Kidney capillary endothelial cell (primary cell): ENCODE results near the gene SLC29A1.
"Not testable (repeated sequence)": the region's sequence is repeated elsewhere in the genome, so short reads cannot be mapped to it uniquely, and the experiment has no call there.

Experiments
- DNase-seq: peaks from one replicate; pipeline ENCODE4 v3.0.0-alpha.2; 2018; ENCODE audit warnings: low spot score

SLC29A1 gene

DNA sequence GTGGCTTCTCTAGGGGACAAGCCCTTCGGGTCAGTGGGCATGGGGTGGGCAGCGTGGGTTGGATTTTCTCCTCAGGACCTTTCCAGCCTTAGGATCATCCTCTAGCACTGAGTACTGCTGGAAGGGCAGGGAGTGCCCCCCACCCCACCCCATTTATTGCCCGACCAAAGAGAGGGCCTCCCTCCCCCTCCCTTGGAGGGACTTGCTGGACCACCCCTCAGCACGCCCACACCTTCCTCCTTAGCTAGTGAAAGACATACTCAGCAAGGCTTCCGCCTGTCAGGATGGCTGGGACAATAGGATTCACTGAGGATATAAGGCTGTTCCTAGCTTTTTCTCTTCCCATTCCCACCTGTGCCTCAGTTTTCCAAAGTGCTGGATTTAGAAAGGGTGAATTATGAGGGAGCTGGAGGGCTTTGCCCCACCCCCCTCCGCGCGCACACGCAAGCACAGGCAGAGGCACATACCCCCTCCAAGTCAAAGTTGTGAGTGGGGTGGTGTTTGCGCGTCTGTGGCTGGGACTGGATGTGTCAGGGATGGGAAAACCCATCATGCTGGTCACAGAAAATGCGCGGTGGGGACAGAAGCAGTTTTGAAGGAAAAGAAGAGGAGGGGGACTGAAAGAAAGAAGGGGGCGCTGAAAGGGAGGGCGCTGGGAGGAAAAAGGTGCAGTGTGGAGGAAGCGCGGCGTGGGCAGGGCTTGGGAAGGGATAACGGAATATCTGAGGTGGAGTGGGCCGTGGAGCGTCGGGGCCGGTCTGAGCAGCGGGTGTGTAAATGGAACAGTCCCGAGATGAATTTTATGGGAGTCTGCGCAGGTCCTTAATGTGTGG lies 693 bp upstream of the SLC29A1 start:
- DNase-seq: no peak

DNA sequence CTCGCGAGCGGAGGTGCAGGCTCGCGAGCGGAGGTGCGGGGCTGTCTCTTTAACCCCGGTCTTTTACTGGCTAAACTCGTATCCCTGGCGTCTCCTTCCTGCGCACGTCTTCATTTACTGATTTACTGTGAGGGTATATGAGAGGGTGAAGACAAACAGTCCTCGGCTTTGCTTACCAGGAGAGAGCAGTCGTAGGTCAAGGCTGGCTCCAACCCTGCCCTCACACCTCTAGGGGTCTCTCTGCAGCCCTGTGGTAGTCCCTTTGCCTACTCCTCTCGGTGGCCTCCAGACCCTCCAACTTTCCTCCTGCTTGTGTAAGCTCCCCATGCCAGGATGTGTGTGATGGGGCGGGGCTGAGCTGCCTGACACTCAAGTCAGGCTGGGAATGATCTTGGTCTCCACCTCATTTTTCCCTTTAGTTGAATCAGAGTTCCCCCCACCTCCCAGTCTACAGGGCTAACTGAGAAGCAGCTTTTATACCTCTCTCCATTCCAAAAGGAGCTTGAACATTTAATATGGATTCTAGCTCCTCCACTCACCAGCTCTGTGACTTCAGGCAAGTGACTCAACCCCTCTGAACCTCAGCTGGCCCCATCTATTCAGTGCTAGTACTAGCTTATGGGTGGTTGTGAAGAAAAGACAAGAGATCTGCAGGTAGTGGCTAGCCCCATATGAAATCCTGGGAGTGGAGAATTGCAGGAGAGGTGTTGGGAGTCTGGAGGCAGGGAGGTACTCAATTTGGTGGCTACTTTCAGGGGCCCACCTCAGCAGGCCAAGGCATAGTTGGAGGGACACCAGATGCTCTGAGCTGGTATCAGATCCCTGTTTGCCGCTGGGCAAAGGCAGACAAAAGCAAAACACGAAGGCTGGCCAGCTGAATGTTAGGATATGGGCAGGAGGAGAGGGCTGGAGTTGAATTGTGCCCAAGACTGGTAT lies 902 bp downstream of the SLC29A1 start:
- no peak for DNase-seq

DNA sequence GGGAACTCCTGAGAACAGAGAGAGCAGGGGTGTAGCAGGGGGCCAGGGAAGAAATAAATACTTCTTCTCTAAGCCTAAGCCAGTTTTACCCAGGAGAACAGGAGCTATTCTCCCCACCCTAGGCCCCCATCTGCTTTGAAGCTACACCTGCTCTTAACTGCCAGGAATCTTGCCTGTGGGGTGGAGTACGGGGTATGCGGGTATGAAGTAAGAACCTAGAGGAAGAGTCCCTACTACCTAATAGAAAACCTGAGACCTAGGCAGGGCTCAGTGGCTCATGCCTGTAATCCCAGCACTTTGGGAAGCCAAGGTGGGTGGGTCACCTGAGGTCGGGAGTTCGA lies 1.5 kb downstream of the SLC29A1 start:
- DNase-seq: no peak

DNA sequence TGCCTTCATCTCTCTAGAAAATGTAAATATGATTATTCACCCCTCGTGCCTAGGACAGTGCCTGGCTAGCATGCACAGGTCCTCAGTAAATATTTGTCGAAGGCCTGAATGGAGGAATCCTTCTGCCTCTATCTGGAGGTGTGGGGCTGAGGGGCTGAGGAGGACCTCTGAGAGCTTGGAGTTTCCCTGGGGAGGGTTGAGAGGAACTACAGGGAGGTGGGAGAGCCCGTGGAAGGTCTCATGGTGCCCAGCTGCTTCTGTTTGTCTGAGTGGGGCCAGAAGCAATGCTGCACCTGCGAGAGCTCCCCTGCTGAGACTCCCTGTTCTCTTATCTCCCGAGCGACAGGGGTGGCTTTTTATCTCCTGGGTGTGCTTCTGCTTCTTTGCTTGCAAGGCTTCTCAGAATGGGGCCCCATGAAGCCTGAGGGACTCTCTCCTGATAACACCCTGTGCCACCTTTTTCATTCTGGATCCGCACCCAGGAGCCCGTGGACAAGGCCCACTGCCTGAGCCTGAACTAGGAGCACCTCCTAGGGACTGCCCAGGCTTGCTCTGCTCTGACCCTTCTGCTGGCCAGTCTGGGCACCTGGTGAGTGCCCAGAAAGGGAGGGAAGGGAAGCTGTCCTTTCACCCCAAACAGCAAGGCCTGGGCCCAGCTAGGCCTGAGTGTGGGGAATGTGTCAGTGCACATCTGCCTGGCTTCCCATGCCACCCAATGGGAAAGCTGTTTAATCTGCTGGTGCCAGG lies 2.4 kb downstream of the SLC29A1 start:
- no peak for DNase-seq

DNA sequence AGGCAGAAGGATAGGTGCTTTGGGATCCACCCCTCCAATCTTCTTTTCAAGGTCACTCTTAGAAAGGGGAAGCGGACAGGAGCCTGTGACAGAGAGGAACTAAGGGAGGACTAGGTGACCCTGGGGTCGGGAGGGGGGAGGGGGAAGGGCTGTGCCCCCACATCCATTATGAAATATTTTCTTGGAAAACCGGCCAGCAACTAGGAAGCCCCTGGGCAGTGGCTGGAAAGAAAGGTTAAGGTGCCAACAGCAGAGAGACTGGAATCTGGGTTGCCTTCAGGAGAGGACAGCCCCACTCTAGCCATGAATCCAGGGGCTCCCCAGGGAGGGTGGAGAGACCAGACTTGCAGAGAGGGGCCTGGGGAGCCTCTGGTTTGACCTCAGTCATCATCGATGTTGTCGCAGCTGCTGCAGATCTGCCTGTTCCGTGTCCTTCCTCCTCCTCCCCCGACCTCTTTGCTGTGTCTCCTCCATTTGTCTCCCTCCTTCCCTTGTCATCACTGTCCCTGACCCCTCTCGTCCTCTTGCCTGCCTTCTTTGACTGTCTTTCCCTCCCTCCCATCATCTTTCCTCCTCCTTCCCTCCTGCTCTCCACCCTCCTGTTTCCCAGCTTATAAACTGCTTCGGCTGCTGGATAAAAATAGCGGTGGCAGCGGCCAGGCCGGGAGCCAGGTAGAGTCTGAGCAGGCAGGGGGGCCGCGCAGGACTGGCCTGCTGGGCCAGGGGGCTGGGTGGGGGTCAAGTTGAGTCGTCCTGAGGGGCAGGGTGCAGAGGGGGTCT lies 3.2 kb downstream of the SLC29A1 start:
- DNase-seq: no peak

DNA sequence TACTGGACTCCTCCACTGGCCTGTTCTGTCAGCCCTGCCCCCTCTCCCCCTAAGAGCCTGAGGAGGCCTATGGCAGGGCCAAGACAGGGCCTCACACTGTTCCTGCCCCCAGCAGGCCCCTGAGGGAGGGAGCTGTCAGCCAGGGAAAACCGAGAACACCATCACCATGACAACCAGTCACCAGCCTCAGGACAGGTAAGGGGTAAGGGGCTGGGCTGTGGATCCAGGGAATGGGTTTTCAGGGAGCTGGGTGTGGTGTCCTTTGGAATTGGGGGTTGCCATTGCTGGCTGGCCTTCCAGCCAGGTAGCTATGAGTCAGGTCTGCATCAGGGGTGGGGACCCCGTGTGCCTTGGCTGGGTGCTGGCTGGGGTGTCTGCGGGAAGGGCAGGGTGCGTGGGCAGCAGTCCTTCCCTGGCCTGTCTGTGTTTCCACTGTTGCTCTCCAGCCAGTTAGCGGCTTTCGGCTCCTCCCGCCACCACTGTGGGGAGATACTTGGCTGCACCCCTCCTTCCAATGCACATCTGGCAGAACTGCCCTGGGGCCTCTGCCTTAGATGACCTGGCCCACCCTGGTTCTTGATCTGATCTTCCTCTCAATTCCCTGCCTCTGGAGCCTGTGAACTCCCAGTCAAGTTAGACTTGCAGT lies 3.9 kb downstream of the SLC29A1 start:
- DNase-seq: no peak

DNA sequence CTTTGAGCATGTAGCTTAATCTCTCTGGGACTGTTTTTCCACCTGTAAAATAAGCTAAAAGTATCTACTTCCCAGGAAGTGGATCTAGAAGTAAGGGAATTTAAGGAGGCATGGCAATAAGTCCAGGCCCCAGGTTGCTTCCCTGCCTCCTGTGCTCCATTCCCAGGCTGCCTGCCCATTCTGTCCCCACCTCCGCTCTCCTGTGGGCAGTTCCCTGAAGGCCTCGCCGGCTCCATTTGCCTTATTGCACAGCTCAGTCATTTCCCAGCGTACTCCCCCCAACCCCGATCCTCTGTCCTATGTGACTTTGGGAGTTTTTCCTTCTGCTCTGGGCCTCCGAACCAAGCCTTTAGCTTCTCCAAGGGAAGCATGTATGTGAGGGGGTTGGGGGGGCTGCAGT lies 4.6 kb downstream of the SLC29A1 start:
- no peak for DNase-seq

DNA sequence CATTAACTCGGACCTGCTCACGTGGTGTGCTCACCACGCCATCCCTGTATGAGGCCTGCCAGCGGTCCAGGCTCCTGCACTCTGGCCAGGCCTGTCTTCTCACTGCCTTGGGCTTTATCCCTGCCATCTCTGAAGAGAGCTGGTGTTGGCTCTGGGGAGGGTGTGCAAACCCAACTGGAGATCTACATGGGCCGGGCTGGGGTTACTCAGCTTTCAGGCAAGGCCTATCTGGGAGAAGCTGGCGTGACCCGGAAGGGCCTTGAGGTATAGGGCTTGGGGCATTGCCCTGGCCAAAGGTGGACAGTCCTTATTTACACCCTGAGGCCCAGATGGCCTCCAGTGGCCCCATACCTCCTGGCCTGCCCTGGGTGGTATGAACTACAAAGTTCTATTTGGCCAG lies 5.0 kb downstream of the SLC29A1 start:
- DNase-seq: no peak

DNA sequence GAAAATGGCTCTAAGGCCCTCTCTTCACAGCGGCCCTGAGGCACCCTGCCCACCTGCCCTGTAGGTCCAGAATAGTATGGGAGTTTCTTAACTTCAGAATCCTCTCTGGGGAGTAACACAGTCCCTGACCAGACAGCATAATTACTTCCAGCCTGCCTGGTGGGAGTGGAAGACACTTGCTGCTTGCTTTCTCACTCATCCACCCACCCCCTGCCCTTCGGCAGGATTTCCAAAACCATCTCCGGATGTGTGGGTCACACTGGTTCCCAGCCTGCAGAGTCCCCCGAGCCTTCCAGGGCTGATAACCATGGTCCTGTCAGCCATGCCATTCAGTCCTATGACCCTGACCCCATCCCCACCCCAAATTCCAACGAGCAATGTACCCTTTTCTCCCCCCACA lies 5.4 kb downstream of the SLC29A1 start:
- no peak for DNase-seq

DNA sequence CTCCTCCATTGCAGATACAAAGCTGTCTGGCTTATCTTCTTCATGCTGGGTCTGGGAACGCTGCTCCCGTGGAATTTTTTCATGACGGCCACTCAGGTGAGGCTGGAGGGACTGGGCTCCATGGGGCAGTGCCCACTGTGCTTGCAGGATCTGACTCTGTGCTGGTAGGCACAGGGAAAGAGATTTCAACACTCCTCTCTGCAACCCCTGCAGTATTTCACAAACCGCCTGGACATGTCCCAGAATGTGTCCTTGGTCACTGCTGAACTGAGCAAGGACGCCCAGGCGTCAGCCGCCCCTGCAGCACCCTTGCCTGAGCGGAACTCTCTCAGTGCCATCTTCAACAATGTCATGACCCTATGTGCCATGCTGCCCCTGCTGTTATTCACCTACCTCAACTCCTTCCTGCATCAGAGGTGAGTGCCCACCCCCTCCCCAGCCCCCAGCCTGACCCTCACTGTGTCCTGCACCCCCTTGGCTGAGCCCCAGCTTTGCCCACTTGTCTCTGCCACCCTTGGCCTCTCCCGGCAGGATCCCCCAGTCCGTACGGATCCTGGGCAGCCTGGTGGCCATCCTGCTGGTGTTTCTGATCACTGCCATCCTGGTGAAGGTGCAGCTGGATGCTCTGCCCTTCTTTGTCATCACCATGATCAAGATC lies 6.1 kb downstream of the SLC29A1 start:
- DNase-seq: no peak

DNA sequence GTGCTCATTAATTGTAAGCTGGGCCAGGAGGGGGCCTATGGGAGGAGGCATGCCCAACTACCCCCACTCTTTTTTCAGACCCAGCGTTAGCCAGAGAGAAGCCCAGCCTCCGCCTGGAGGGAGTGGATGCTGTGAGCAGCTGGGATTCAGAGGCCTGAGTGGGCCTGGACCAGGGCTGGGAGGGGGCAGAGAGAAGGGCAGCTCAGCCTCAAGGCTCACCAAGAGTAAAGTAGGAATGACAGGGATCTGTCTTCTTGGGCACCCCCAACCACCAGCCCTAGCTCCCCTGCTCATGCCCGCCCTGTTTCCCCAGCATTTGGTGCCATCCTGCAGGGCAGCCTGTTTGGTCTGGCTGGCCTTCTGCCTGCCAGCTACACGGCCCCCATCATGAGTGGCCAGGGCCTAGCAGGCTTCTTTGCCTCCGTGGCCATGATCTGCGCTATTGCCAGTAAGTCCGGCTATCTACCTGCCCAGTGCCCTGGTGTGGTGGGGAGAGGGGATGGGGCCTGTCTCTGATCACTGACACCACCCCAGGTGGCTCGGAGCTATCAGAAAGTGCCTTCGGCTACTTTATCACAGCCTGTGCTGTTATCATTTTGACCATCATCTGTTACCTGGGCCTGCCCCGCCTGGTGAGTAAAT lies 6.8 kb downstream of the SLC29A1 start:
- DNase-seq: no peak

DNA sequence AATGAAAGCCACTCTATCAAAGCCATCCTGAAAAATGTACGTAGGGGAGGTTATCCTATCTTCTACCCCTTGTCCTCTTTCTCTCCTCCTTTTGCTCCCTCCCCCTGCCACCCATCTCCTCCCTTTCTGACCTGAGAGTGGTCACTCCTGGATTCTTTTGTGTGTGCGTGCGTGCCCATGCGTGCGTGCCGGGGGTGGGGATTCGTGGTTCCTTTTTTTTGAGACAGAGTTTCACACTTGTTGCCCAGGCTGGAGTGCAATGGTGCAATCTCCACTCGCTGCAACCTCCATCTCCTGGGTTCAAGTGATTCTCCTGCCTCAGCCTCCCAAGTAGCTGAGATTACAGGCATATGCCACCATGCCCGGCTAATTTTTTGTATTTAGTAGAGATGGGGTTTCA lies 8.0 kb downstream of the SLC29A1 start:
- DNase-seq: not testable (repeated sequence)

DNA sequence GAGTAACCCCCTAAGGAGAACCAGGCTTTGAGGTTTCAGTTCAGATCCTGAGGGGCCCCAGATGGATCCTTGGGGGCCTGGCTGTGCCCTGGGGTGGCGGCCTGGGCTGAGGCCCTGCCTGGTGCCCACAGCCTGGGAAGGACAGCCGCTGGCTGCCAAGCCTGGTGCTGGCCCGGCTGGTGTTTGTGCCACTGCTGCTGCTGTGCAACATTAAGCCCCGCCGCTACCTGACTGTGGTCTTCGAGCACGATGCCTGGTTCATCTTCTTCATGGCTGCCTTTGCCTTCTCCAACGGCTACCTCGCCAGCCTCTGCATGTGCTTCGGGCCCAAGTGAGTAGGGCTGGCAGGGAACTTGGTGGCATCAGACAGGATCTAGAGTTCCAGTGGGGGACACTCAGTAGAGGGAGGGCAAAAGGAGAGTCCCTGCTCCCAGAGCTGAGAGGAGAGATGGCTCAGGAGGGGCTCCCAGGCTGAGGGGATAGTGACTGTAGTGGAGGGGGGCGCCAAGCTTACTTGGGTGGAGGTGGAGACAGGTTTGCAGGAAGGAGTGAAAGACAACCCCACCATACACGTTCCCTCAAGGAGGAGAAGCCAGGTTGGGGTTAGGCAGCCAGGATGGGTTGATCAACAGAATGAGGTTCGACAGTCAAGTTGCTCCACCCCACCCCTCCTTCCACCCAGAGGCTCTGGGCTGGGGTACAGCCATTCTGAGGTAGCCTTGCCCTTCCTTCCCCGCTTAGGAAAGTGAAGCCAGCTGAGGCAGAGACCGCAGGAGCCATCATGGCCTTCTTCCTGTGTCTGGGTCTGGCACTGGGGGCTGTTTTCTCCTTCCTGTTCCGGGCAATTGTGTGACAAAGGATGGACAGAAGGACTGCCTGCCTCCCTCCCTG lies 9.5 kb downstream of the SLC29A1 start:
- no peak for DNase-seq

DNA sequence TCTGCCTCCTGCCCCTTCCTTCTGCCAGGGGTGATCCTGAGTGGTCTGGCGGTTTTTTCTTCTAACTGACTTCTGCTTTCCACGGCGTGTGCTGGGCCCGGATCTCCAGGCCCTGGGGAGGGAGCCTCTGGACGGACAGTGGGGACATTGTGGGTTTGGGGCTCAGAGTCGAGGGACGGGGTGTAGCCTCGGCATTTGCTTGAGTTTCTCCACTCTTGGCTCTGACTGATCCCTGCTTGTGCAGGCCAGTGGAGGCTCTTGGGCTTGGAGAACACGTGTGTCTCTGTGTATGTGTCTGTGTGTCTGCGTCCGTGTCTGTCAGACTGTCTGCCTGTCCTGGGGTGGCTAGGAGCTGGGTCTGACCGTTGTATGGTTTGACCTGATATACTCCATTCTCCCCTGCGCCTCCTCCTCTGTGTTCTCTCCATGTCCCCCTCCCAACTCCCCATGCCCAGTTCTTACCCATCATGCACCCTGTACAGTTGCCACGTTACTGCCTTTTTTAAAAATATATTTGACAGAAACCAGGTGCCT lies 10.2 kb downstream of the SLC29A1 start:
- DNase-seq: no peak

DNA sequence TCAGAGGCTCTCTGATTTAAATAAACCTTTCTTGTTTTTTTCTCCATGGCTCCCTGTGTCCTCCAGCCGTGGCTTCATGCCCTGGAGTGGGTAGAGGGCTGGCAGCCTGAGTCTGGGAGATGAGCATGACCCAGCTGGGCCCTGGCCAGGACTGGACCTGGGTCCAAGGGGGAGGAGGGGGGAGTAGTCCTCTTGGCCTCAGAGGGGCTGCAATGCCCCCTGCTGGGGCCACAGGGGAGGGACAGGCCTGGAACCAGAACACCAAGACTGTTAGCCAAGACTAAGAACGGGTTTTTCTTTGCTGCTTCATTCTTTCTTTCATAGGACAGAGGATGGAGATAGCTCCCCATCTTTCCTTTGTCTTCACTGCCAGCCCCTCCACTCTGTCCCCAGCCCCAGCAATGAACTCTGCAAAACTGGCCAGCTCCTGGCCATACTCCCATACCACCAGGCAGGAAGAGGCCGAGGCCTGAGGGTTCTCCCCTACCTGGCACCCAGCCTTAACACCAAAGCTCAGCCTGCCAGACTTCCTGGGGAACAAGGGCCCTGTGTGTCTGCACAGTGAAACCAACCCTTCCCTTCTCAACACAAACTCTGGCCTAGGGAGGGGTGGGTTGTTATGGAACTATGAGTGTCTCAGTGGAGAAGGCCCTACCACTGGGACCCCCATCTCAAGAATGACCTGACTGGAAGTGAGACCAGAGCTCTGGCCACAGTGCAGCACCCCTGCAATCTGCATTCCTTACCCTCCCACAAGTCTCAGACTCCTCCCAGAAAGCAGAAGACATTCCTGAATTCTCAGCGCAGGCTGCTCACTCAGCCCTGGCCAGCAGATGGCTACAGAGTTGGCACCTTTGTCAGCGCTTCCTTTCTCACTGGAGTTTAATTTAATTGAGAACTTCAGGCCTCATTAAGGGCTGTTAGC lies 11.0 kb downstream of the SLC29A1 start:
- DNase-seq: no peak

DNA sequence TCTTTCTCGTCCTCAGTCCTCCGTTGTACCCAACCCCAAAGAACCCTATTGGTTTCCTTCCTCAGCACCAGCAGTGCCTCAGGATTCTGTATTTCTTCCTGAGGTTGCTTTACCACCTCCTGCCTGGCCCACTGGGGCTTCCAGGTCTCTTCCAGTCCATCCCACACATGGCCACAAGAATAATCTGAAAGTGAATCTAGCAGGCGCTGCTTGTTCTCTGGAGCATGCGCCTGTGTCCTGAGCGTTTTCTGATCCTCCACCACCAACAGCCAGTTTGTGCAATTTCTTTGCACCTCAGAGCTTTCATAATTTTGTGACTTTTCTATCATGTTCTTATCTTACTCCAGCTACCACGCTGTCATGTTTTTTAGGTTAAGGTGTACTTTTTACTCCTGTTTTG lies 11.9 kb downstream of the SLC29A1 start:
- DNase-seq: no peak

DNA sequence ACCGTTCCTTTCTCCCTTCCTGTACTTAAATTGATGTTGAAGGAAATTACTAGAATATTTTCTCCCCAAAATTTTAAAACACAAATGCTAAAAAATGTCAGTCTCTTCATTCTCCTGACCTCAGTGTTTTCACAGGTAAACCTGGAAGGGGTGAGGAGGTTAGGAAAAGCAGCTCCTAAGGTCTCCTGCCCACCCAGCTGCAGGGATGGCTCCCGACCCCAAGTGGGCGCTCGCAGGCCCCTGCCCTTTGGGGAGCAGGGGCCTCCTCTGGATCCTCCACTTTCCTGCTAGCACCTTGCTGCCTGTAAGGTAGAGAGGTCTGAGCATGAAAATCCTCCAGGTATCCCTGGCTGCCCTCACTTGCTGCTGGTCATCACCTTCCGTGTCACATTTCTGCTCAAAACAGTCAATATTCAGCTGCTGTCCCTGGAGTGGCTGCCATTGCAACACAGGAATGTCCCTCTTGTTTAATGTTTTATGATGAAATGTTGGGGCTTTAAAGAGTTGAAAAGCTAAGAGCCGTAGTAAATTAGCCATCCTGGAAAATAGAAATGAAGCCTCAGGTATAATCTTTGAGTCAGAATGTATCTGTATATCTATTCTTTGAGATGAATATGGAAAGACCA lies 12.6 kb downstream of the SLC29A1 start:
- DNase-seq: no peak
